H4 (cell line): Measurements from ENCODE around the gene PPP3CA. TPM values are rescaled to one million over a fixed set of nuclear protein-coding genes. Genes with fewer than 3 reads are reported as not detected.
"Not testable (repeated sequence)": the region's sequence is repeated elsewhere in the genome, so short reads cannot be mapped to it uniquely, and the experiment has no call there.

ENCODE experiments used
- DNase-seq: peaks from one replicate; pipeline ENCODE4 v3.0.0-alpha.2; 2015; ENCODE audit warnings: low spot score
- total RNA-seq: library from RNA; depleted of rRNA; stranded (reverse); fragments of >200 nt; shearing (Covaris generic); gene quantifications from 2 replicates; pipeline ENCODE4 v1.2.3, GENCODE V29; 2014

The PPP3CA gene
- total RNA-seq, 1 experiment from 2014 or later: 36.8 TPM

DNA sequence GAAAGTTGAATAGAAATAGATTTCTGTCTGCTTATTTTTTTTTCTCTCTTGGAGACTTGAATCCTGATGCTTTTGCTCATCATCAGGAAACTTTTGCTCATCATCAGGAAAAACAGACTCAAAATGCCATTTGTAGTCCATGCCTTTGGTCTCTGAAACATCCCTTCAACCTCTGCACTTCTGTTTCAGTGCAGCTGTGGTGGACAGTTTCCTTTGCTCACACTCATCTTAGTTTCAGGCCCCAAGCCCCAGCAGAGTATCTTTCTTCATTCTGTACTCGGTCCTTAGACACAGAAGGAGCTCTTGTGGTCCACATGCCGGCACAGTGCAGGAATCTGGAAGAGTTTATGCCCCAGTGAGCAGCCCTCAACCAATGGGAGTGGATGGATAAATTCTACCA lies 337.9 kb downstream of the PPP3CA start:
- DNase-seq: no peak

DNA sequence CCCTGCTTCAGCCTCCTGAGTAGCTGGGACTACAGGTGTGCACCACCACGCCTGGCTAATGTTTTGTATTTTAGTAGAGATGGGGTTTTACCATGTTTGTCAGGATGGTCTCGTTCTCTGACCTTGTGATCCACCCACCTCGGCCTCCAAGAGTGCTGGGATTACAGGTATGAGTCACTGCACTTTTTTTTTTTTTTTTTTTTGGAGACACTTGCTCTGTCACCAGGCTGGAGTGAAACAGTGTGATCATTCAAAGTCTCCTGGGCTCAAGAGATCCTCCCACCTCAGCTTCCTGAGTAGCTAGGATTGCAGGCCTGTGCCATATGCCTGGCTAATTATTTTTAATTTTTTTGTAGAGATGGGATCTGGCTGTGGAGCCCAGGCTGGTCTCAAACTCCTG lies 338.8 kb downstream of the PPP3CA start:
- no peak for DNase-seq

DNA sequence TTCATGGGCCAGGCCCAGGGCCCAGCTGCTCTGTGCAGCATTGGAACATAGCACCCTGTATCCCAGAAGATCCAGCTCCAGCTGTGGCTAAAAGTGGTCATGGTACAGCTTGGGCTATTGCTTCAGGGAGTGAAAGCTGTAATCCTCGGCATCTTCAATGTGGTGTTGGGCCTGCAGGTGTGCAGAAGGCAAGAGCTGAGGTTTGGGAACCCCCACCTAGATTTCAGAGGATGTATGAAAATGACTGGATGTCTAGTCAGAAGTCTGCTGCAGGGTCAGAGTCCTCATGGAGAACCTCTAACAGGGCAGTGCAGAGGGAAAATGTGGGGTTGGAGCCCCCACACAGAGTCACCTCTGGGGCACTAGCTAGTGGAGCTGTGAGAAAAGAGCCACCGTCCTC lies 341.7 kb downstream of the PPP3CA start:
- DNase-seq: no peak

DNA sequence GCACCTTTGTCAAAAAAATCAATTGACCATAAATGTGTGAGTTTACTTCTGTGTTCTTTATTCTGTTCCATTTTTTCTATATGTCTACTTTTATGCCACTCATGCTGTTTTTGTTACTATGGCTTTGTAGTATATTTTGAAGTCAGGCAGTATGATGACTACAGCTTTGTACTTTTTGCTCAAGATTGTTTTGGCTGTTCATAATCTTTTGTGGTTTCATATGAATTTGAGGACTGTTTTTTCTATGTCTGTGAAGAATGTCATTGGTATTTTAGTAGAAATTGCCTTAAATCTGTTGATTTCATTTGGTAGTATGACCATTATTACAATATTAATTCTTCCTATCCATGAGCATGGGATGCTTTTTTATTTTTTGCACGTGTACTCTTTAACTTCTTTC lies 346.8 kb downstream of the PPP3CA start:
- DNase-seq: no peak

DNA sequence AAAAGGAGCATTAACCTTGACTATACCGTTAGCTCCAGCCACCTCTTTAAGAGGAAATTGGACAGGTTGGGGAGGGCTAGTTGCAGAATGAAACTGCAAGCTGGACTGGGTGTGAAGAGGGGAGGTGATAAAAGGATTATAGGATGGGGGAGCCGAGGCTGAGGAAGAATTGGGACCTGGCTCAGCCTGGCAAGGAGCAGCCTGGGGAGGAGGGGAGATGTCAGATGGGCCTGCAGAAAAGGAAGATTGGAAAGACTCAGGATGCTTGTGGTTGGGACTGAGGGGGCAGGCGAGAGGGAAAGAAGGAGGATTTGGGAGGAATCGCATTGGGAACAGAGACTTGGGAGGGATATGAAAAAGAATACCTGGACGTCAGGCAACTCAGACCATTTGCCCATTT lies 351.7 kb downstream of the PPP3CA start:
- no peak for DNase-seq

DNA sequence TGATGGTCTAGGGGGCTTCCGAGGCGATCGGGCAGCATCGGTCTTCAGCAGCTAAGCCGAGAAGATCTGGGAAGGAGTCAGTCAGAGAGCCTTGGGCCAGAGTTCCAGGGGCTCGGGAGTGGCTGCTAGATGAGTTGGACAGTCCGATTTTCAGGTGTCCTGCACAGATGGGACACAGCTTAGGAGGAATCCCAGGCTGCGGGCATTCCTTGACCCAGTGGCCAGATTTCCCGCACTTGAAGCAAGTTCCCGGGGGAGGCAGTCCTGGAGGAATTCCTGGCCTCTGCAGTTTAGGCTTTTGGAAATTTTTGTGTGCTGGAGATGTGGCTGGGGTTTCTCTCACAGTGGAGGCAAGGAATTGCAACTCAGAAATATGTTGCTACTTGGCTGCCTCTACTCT lies 352.3 kb downstream of the PPP3CA start:
- not testable (repeated sequence) for DNase-seq

DNA sequence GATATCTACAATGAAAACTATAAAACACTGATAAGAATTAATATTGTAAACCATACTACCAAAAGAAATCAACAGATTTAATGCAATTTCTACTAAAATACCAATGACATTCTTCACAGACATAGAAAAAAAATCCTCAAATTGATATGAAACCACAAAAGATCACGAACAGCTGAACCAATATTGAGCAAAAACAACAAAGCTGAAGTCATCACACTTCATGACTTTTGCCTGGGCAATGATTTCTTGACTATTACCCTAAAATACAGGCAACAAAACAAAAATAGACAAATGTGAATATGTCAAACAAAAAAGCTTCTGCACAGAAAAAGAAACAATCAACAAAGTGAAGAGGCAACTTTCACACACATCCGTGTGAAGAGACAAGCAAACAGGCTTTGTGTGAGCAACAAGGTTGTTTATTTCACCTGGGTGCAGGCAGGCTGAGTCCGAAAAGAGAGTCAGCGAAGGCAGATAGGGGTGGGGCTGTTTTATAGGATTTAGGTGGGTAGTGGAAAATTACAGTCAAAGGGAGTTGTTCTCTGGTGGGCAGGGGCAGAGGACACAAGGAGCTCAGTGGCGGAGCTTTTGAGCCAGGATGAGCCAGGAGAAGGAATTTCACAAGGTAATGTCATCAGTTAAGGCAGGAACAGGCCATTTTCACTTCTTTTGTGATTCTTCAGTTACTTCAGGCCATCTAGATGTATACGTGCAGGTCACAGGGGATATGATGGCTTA lies 355.8 kb downstream of the PPP3CA start:
- DNase-seq: not testable (repeated sequence)

DNA sequence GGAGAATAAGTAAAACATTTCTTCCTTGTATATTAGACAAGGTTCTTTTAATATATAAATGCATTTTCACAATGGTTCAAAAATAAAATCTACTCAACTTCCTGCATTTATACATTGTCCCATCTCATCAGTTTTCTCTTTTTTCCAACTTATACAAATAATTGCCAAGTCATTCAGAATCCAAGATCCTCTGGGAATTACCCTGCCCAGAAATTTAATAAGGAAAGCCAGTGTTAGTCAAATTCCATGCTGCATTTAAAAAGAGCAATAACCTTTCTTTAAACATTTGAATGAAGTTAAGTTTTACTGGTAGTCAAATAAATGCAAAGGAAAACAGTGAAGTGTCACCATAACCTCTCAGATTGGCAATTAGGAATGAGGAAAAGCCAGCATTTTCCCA lies 357.9 kb downstream of the PPP3CA start:
- no peak for DNase-seq

DNA sequence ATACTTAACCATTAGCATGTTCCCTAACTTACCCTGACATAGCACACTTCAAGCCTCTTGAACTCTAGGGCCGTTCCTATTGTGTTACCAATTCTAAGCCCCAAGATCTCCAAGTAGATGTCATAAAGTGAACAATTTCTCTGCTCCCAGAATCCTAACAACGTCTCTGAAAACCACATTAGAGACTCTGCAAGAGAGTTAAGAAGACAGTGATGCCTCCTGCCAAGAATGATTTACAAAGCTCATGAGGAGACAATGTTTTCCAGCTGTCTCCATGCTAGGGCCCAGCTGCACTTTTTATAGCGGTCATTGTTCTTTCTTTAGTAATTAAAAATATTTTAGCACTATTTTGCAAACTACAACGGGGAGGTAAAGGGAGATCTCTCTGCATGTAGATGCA lies 358.4 kb downstream of the PPP3CA start:
- DNase-seq: no peak

DNA sequence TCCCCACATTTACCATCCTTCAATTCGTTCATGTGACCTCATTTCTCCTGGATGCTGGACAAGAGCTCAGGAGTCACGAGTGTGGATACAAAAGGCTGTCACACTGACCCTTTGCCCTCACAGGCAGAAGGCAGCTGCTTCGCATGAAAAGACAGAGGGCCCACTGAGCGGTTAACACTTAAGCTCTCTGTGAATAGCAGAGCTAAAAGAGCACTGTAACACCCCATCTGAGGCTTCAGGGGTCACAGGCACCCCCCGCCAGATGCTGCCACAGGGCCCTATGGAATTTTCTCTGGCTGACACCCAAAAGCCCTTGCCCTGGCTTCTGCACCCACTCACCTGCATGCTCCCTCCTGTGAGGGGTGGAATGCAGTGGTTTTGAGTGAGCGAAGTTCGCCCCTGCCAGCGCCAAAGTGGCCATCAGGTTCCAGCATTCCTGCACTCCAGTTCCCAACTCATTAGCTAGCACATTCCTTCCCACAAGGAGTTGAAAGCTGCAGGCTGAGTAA lies 360.9 kb downstream of the PPP3CA start:
- DNase-seq: no peak

DNA sequence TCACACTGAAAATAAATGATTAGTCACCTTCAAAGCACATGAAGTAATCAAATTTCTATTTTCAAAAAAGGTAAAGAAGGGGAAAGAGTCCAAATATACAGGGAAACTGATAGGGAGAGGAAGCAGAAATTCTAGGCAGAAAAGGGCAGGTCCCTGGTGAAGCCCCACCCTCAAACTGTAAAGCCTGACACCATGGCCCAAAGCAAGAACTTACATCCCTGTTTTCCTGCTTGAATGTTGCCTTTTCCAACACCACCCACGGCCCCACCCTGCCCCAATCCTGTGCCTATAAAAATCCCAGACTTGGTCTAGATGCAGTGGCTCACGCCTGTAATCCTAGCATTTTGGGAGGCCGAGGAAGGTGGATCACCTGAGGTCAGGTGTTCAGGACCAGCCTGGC lies 361.8 kb downstream of the PPP3CA start:
- no peak for DNase-seq

DNA sequence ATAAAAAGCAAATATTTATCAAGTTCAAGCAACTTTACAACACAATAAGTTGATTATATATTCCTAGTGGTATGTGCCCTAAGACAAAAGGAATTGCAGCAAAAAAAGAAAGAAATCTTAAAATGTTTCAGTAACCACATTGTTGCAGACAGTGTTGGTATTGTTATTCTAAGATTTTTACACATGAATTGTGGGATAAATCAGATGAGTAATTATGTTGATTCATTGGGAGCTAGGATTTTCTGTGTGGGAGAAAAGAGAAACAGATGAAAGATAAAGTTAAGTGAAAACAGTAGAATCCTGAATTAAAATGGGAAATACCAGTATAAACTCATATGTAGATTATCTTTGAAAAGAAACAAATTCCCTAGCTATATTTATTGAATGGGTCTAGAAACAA lies 362.4 kb downstream of the PPP3CA start:
- DNase-seq: no peak

DNA sequence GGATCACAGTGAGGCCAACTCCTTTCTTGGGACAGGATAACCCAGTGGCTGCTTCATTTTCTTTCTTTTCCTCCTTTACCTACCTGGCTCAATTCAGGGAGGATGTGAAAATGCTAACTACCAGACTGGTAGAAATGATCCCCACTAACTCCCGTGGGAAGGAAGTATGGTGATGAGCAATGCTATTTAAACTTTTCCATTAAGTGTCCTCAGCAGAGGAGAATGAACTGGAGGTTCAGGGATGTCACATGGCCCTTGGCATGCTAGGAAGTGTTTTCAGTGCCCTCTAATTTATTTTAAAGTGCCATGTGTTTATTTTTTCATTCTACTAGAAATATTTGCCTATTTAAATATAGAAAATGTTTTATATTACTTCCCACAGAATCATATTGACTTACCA lies 363.9 kb downstream of the PPP3CA start:
- DNase-seq: no peak

DNA sequence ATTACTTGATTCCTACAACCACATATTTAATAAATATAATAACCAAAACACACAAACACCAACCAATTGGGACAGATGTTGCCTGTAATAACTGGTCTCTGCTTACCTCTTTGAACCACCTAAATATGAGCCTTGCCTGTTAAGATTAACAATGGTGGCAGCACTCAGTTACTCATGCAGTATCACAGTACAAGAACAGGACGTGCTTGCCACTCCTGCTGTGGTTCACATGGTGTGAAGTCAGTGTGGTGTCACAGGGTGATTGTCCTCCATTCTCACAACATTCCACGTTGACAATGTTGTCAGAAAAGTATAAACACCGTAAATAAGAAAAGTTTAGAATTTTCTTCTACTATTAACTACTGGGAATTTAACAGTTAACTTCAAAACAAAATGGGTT lies 365.0 kb downstream of the PPP3CA start:
- DNase-seq: peak; percentile 8

DNA sequence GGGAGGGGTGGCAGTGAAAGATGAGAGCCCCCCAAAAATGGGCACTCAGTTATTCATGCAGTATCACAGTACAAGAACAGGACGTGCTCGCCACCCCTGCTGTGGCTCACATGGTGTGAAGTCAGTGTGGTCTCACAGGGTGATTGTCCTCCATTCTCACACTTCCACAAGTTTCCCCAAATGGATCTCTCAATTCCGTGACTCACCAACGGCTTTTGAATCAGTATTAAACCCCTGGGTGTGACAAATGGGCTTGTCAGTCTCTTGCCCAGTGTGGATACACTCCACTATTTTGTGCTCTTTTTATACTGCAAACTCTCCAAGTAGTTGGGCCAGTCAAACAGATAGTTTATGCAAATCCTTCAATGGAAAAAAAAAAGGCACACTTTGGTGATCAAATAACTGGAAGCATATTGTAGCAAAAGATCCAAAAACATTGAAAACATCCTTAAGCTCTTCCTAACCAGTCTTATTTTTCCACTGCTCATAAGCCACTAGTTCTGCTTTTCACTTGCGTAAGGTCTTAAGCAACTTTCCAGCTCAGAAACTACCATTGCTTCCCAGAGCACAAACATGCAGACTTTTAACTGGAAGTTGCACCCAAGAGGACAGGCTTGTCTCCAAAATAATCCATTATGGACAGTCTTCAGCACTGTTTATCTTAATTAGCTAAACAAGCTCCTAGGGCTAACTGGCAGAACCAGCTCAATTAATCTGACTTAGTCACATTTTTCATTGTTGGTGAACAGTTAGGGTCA lies 365.7 kb downstream of the PPP3CA start:
- peak; percentile 13 for DNase-seq

DNA sequence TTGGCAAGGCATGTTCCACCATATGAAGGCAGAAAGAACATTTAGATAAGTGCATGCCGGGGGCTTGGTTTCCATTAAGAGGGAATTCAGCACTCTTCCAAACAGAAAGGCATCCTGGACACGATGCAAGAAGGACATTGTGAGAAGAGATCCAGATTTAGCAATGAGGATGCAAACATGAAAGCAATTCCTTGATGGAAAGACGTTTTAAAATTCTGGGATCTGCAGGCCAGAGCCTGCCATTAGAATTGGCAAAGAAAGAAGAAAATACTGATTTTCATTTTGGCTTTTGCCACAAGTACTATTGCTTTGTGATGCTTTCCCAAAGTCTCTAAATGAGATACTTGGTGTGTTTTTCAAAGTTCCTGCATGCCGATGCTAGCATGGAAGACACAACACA lies 367.6 kb downstream of the PPP3CA start:
- DNase-seq: no peak

DNA sequence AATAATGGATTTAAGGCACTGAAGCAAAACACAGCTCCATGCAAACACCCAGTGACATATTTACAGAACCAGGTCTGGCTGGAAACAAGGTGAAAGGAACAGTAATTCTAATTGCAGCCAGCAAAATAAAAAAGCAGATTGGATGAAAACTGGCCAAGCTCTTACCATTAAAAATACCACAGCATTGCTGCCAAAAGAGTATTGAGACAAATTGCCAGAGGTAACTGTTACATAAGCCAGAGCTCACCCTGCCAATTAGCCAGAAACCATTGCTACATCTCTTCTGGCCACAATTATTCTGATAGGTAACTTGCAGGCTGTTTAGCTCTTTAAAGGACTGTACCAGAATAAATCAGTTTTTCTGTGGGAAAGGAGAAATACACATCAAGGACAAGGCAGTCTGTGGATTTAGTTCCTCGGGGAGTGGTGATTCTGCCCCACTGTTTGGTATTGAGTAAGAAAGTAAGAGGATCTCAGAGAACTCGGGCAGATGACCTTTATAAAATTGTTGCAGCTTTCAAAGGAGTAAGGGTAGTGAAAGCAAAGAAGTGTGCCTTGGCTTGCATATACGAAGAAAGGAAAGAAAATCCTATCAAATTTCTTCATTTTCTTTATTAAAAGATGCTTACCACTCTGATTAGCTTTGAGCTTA lies 369.5 kb downstream of the PPP3CA start:
- DNase-seq: peak; percentile 7

DNA sequence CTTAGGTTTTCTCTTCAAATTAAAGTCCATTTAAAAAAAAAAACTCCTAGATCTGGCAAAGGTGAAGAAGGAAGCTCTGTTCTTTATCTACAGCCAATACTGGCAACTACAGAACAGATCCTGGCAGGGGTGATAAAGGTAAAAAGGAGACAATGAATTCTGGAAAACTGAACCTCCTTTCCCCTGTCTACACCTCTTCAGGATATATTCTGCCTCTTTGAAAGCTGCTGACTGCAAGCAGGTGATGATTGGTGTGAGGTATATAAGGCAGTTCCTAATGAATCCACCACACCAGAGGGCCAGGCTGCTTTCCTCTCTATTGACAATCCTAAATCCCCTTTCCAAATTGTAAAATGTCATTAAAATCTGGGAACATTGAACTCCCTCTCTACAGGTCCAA lies 370.1 kb downstream of the PPP3CA start:
- no peak for DNase-seq
